H1 (cell line): ENCODE data around the gene DYRK1B. TPM values are rescaled to one million over a fixed set of nuclear protein-coding genes. Genes with fewer than 3 reads are reported as not detected.

Experiments
- CTCF ChIA-PET: fragments of 300-600 bp; sonication (Branson Sonifier 250); formaldehyde crosslinking; loops from one replicate; lab custom pipeline; 2021; ENCODE audit not compliant: partially characterized antibody; lab: Charles Lee
- POLR2A ChIA-PET: fragments of 300-600 bp; sonication (Branson Sonifier 250); formaldehyde crosslinking; loops from one replicate; lab custom pipeline; 2021; ENCODE audit warnings: inconsistent platforms; ENCODE audit not compliant: partially characterized antibody; lab: Charles Lee
- DNase-seq, 2 experiments: peaks; one replicate each; pipeline versions ENCODE4 v3.0.0 to v3.0.0-alpha.2; 2010 to 2022; ENCODE audit warnings: low spot score in 2 of 2, low read depth in 1 of 2, mixed read lengths in 1 of 2
- FAIRE-seq: peaks from 2 replicates; lab custom pipeline; 2011; peaks lifted over from hg19 to GRCh38; lab: Jason Lieb, UNC
- H2AFZ ChIP-seq: 2 replicates; pipeline ENCODE4 v1.8.1; 2012; ENCODE audit warnings: low read length, inconsistent platforms
- H2AK5ac ChIP-seq: 2 replicates; pipeline ENCODE4 v1.6.1; 2013; ENCODE audit warnings: low read depth, low read length
- H2BK120ac ChIP-seq: replicated peaks from 2 replicates; pipeline ENCODE3; 2013; ENCODE audit warnings: low read depth, low read length, inconsistent platforms
- H2BK12ac ChIP-seq: 2 replicates; pipeline ENCODE4 v1.6.1; 2013; ENCODE audit warnings: low read depth, low read length
- H2BK15ac ChIP-seq: 2 replicates; pipeline ENCODE4 v1.6.1; 2013; ENCODE audit warnings: low read length
- H2BK20ac ChIP-seq: 2 replicates; pipeline ENCODE4 v1.6.1; 2013; ENCODE audit warnings: low read length
- H2BK5ac ChIP-seq: 2 replicates; pipeline ENCODE4 v1.6.1; 2013; ENCODE audit warnings: low read depth, low read length
- H3K14ac ChIP-seq: 2 replicates; pipeline ENCODE4 v1.6.1; 2013; ENCODE audit warnings: inconsistent platforms; ENCODE audit not compliant: insufficient read length
- H3K18ac ChIP-seq: 2 replicates; pipeline ENCODE4 v1.6.1; 2013; ENCODE audit warnings: low read length; ENCODE audit errors: extremely low read depth
- H3K23ac ChIP-seq: 2 replicates; pipeline ENCODE4 v1.6.1; 2013; ENCODE audit warnings: inconsistent platforms; ENCODE audit not compliant: insufficient read length
- H3K23me2 ChIP-seq: 2 replicates; pipeline ENCODE4 v1.6.1; 2013; ENCODE audit warnings: low read depth, low read length
- H3K27ac ChIP-seq: 2 replicates; pipeline ENCODE4 v1.6.1; 2011; ENCODE audit warnings: low read depth, low read length, inconsistent platforms
- H3K27me3 ChIP-seq, 4 experiments: replicated peaks in 1 of 4; 1 replicate in 1 of 4; 2 replicates in 3 of 4; pipeline versions ENCODE4 v1.6.1 to v1.8.1; 2011 to 2013; ENCODE audit warnings: low read length in 3 of 4, mild to moderate bottlenecking in 3 of 4, inconsistent platforms in 2 of 4, mixed read lengths in 2 of 4, moderate library complexity in 1 of 4; ENCODE audit not compliant: control insufficient read depth in 3 of 4, insufficient read depth in 3 of 4; ENCODE audit errors: extremely low read depth in 1 of 4
- H3K36me3 ChIP-seq, 4 experiments: 2 replicates each; pipeline versions ENCODE4 v1.6.1 to v1.8.1; 2011 to 2013; ENCODE audit warnings: mild to moderate bottlenecking in 4 of 4, low read length in 3 of 4, moderate library complexity in 2 of 4, control low read depth in 1 of 4, inconsistent platforms in 1 of 4; ENCODE audit not compliant: insufficient read depth in 4 of 4, control insufficient read depth in 2 of 4
- H3K4ac ChIP-seq: replicated peaks from 2 replicates; pipeline ENCODE3; 2013; ENCODE audit warnings: low read length, low read depth, mixed read lengths, inconsistent platforms; ENCODE audit not compliant: insufficient read length
- H3K4me1 ChIP-seq, 4 experiments: replicated peaks in 1 of 4; 1 replicate in 1 of 4; 2 replicates in 3 of 4; pipeline versions ENCODE4 v1.6.1 to v1.8.1; 2011 to 2013; ENCODE audit warnings: low read length in 3 of 4, inconsistent platforms in 2 of 4, mixed read lengths in 1 of 4; ENCODE audit not compliant: insufficient read depth in 4 of 4, control insufficient read depth in 3 of 4
- H3K4me2 ChIP-seq, 2 experiments: 2 replicates each; pipeline versions ENCODE4 v1.6.1 to v1.8.1; 2011 to 2013; ENCODE audit warnings: low read depth in 2 of 2, low read length in 2 of 2, control low read depth in 1 of 2, inconsistent platforms in 1 of 2, mild to moderate bottlenecking in 1 of 2; ENCODE audit not compliant: insufficient read depth in 1 of 2
- H3K4me3 ChIP-seq, 4 experiments: fragments of 200-600, 300-600 bp in 1 of 4; sonication (generic), shearing (Covaris generic), sonication (Bioruptor Twin) in 1 of 4; 2 replicates each; pipeline versions ENCODE4 v1.5.1 to v1.8.1; 2011 to 2016; ENCODE audit warnings: low read length in 4 of 4, low read depth in 3 of 4, control low read depth in 2 of 4, inconsistent platforms in 2 of 4, mild to moderate bottlenecking in 2 of 4, mixed read lengths in 1 of 4, moderate library complexity in 1 of 4; ENCODE audit not compliant: insufficient read depth in 2 of 4; ENCODE audit errors: extremely low read depth in 1 of 4
- H3K56ac ChIP-seq: replicated peaks from 2 replicates; pipeline ENCODE3; 2013; ENCODE audit warnings: low read depth, mild to moderate bottlenecking, mixed read lengths, low read length, inconsistent platforms; ENCODE audit not compliant: insufficient read length
- H3K79me1 ChIP-seq: 2 replicates; pipeline ENCODE4 v1.6.1; 2013; ENCODE audit warnings: low read depth, low read length, control low read depth
- H3K79me2 ChIP-seq, 2 experiments: 2 replicates each; pipeline versions ENCODE4 v1.6.1 to v1.8.1; 2012 to 2013; ENCODE audit warnings: low read length in 2 of 2, mild to moderate bottlenecking in 2 of 2, inconsistent platforms in 1 of 2; ENCODE audit not compliant: insufficient read depth in 2 of 2, control insufficient read depth in 1 of 2
- H3K9ac ChIP-seq, 4 experiments: replicated peaks in 1 of 4; 1 replicate in 1 of 4; 2 replicates in 3 of 4; pipeline versions ENCODE4 v1.6.1 to v1.8.1; 2011 to 2013; ENCODE audit warnings: low read depth in 3 of 4, low read length in 3 of 4, control low read depth in 2 of 4, mild to moderate bottlenecking in 2 of 4, moderate library complexity in 2 of 4, inconsistent platforms in 1 of 4; ENCODE audit errors: extremely low read depth in 1 of 4
- H3K9me3 ChIP-seq, 2 experiments: 2 replicates each; pipeline versions ENCODE4 v1.6.1 to v1.8.1; 2012 to 2013; ENCODE audit warnings: mild to moderate bottlenecking in 2 of 2, moderate library complexity in 2 of 2, control low read depth in 1 of 2, inconsistent platforms in 1 of 2, low read depth in 1 of 2, low read length in 1 of 2, mixed read lengths in 1 of 2; ENCODE audit not compliant: insufficient read depth in 2 of 2
- H4K20me1 ChIP-seq, 2 experiments: replicated peaks in 1 of 2; 2 replicates each; pipeline versions ENCODE3 to v1.8.1; 2011 to 2013; ENCODE audit warnings: inconsistent platforms in 2 of 2, low read length in 2 of 2, mild to moderate bottlenecking in 1 of 2; ENCODE audit not compliant: insufficient read depth in 2 of 2, control insufficient read depth in 1 of 2
- H4K5ac ChIP-seq: 2 replicates; pipeline ENCODE4 v1.6.1; 2013; ENCODE audit warnings: low read length, low read depth, mixed read lengths, inconsistent platforms; ENCODE audit not compliant: insufficient read length
- H4K8ac ChIP-seq: 2 replicates; pipeline ENCODE4 v1.8.0; 2013; ENCODE audit warnings: mild to moderate bottlenecking, moderate library complexity, low read length, inconsistent platforms; ENCODE audit not compliant: insufficient read depth; ENCODE audit errors: extremely low read depth
- H4K91ac ChIP-seq: replicated peaks from 2 replicates; pipeline ENCODE3; 2013; ENCODE audit warnings: low read length, mixed read lengths, inconsistent platforms; ENCODE audit not compliant: insufficient read length
- HDAC2 ChIP-seq, 2 experiments: fragments of 300-600 bp in 1 of 2; sonication (generic) in 1 of 2; IDR thresholded peaks; 2 replicates each; pipeline ENCODE4 v1.6.1; 2011 to 2012; ENCODE audit warnings: low read depth in 2 of 2, low read length in 2 of 2, mild to moderate bottlenecking in 2 of 2, moderate library complexity in 2 of 2, borderline replicate concordance in 1 of 2, inconsistent platforms in 1 of 2
- SIRT6 ChIP-seq: IDR thresholded peaks from one replicate; pipeline ENCODE4 v1.7.1; 2012; ENCODE audit warnings: low read length, inconsistent platforms
- SP2 ChIP-seq: IDR thresholded peaks from 2 replicates; pipeline ENCODE4 v1.6.1; 2012; ENCODE audit warnings: mild to moderate bottlenecking, low read length, inconsistent platforms
- polyA plus RNA-seq, 7 experiments: library from polyadenylated mRNA; depleted of rRNA in 3 of 7; stranded (reverse) in 5 of 7; unstranded in 2 of 7; fragments of >200 nt in 5 of 7; fragments of 200-250 nt in 2 of 7; gene quantifications; 1 replicate in 5 of 7; 2 replicates in 1 of 7; 4 replicates in 1 of 7; pipeline versions ENCODE4 v1.2.1 to v1.2.3, GENCODE V29; 2011 to 2013; ENCODE audit warnings: missing spikeins in 2 of 7, mixed read lengths in 2 of 7
- total RNA-seq: library from RNA; stranded (reverse); fragmentation: NEBNext Ultra II Directional; extraction: Animal tissue kit (Norgen Biotek cat#: 25700); gene quantifications from 2 replicates; pipeline ENCODE4 v1.2.1, GENCODE V29; 2021

Gene DYRK1B
- total and polyA plus RNA-seq, 2 of the 8 experiments (the other 6 are each of a cell fraction or from before 2014, with no cell fraction given) = 6.9 to 14.8 TPM

GRCh38 chr19:39830847-39831246 lies 3.1 kb downstream of the DYRK1B start:
- Histone ChIP-seq H3K23me2 (peaks cover 3% of the 10 kb centered on the region; the same call in 1 of the 2 replicates), H3K27ac (no peak overlapping the region), H3K9ac (no peak overlapping the region), H2BK20ac (no peak overlapping the region), H3K23ac (no peak overlapping the region), H4K20me1 (peaks cover 0 to 2% of the 10 kb centered on the region in 2 experiments), H4K5ac (no peak overlapping the region), H3K4me1 (peaks cover 0 to 10% (median 4%) of the 10 kb centered on the region in 4 experiments; a peak in 5 of 7 replicates), H3K4me3 (no peak overlapping the region), H3K79me2 (peaks cover 0 to 16% of the 10 kb centered on the region in 2 experiments; a peak in 2 of 4 replicates), H4K91ac (no peak overlapping the region), H3K18ac (no peak overlapping the region), H2BK12ac (no peak overlapping the region), H3K27me3 (no peaks in the 10 kb centered on the region), H2AK5ac (no peak overlapping the region), H2AFZ (no peak overlapping the region), H2BK5ac (no peak overlapping the region), H3K4me2 (no peak overlapping the region), H2BK120ac (no peak overlapping the region), H3K4ac (no peak overlapping the region), H2BK15ac (no peak overlapping the region), H3K36me3 (peaks cover 18 to 46% (median 38%) of the 10 kb centered on the region in 4 experiments; a peak in 7 of 8 replicates), H3K56ac (no peak overlapping the region), H4K8ac (no peak overlapping the region), H3K79me1 (peaks cover 4% of the 10 kb centered on the region; the same call in 1 of the 2 replicates), H3K14ac (no peak overlapping the region), H3K9me3 (no peaks in the 10 kb centered on the region)
- FAIRE-seq (no peak), DNase-seq (no peak)
- no peak for TF ChIP-seq SP2
- no peak for TF ChIP-seq SIRT6
- TF ChIP-seq HDAC2 (IDR thresholded peaks at IDR 0.05; ENCODE audit: borderline replicate concordance in 1 of 2, low read depth in 2 of 2, low read length in 2 of 2) = no peak
- CTCF ChIA-PET = no interaction called here
- POLR2A ChIA-PET = no interaction called here
